Neural cell (in vitro differentiated cells): ENCODE measurements around the gene MORN4.

ENCODE experiments used
- EP300 ChIP-seq: fragments of 450-650 bp; conservative IDR thresholded peaks from 2 replicates; pipeline ENCODE4 v1.6.1; 2014; ENCODE audit warnings: antibody characterized with exemption, mild to moderate bottlenecking, moderate library complexity; ENCODE audit not compliant: poor library complexity, severe bottlenecking
- EZH2 ChIP-seq: fragments of 200-600, 300-800 bp; shearing (Covaris generic), sonication (generic); IDR thresholded peaks from 2 replicates; pipeline ENCODE4 v1.6.1; 2014; ENCODE audit warnings: antibody characterized with exemption, low read length, borderline replicate concordance, mild to moderate bottlenecking; ENCODE audit not compliant: insufficient read depth, poor library complexity, severe bottlenecking
- MXI1 ChIP-seq: fragments of 450-650 bp; conservative IDR thresholded peaks from 2 replicates; pipeline ENCODE4 v1.6.1; 2014; ENCODE audit warnings: antibody characterized with exemption, mild to moderate bottlenecking; ENCODE audit not compliant: poor library complexity, severe bottlenecking
- POLR2AphosphoS5 ChIP-seq: IDR thresholded peaks from 2 replicates; pipeline ENCODE4 v1.6.1; 2012
- RAD21 ChIP-seq: fragments of 450-650 bp; conservative IDR thresholded peaks from 2 replicates; pipeline ENCODE4 v1.6.1; 2014; ENCODE audit warnings: antibody characterized with exemption, mild to moderate bottlenecking, moderate library complexity
- REST ChIP-seq: IDR thresholded peaks from 2 replicates; pipeline ENCODE4 v1.6.1; 2012; ENCODE audit warnings: borderline replicate concordance
- SMC3 ChIP-seq: fragments of 450-650 bp; conservative IDR thresholded peaks from 2 replicates; pipeline ENCODE4 v1.6.1; 2014; ENCODE audit warnings: antibody characterized with exemption, mild to moderate bottlenecking, moderate library complexity; ENCODE audit not compliant: poor library complexity
- TAF1 ChIP-seq: IDR thresholded peaks from 2 replicates; pipeline ENCODE4 v1.6.1; 2012; ENCODE audit warnings: low read depth
- TF ChIP-seq, protein P1 (sequence below): fragments of 450-650 bp; IDR thresholded peaks from 2 replicates; pipeline ENCODE4 v1.5.1; 2014; ENCODE audit warnings: antibody characterized with exemption, mild to moderate bottlenecking, moderate library complexity; ENCODE audit not compliant: poor library complexity, severe bottlenecking

GRCh38 chr10:97580421-97581367, 52.6 kb downstream of the MORN4 start:
- TF ChIP-seq, protein P1, sequence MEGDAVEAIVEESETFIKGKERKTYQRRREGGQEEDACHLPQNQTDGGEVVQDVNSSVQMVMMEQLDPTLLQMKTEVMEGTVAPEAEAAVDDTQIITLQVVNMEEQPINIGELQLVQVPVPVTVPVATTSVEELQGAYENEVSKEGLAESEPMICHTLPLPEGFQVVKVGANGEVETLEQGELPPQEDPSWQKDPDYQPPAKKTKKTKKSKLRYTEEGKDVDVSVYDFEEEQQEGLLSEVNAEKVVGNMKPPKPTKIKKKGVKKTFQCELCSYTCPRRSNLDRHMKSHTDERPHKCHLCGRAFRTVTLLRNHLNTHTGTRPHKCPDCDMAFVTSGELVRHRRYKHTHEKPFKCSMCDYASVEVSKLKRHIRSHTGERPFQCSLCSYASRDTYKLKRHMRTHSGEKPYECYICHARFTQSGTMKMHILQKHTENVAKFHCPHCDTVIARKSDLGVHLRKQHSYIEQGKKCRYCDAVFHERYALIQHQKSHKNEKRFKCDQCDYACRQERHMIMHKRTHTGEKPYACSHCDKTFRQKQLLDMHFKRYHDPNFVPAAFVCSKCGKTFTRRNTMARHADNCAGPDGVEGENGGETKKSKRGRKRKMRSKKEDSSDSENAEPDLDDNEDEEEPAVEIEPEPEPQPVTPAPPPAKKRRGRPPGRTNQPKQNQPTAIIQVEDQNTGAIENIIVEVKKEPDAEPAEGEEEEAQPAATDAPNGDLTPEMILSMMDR = no peak
- TF ChIP-seq SMC3 = no peak
- TF ChIP-seq EZH2 = no peak
- no peak for TF ChIP-seq POLR2AphosphoS5
- TF ChIP-seq TAF1 = no peak
- no peak for TF ChIP-seq EP300
- TF ChIP-seq RAD21 = no peak
- TF ChIP-seq REST = no peak
- no peak for TF ChIP-seq MXI1
